NCI-H128 (cell line): ENCODE measurements around the gene BRINP2.

Experiments used
- DNase-seq: peaks from one replicate; lab custom pipeline; 2025; ENCODE audit not compliant: unreplicated experiment; lab: John Stamatoyannopoulos, UW

Gene BRINP2, protein sequence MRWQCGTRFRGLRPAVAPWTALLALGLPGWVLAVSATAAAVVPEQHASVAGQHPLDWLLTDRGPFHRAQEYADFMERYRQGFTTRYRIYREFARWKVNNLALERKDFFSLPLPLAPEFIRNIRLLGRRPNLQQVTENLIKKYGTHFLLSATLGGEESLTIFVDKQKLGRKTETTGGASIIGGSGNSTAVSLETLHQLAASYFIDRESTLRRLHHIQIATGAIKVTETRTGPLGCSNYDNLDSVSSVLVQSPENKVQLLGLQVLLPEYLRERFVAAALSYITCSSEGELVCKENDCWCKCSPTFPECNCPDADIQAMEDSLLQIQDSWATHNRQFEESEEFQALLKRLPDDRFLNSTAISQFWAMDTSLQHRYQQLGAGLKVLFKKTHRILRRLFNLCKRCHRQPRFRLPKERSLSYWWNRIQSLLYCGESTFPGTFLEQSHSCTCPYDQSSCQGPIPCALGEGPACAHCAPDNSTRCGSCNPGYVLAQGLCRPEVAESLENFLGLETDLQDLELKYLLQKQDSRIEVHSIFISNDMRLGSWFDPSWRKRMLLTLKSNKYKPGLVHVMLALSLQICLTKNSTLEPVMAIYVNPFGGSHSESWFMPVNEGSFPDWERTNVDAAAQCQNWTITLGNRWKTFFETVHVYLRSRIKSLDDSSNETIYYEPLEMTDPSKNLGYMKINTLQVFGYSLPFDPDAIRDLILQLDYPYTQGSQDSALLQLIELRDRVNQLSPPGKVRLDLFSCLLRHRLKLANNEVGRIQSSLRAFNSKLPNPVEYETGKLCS

DNA sequence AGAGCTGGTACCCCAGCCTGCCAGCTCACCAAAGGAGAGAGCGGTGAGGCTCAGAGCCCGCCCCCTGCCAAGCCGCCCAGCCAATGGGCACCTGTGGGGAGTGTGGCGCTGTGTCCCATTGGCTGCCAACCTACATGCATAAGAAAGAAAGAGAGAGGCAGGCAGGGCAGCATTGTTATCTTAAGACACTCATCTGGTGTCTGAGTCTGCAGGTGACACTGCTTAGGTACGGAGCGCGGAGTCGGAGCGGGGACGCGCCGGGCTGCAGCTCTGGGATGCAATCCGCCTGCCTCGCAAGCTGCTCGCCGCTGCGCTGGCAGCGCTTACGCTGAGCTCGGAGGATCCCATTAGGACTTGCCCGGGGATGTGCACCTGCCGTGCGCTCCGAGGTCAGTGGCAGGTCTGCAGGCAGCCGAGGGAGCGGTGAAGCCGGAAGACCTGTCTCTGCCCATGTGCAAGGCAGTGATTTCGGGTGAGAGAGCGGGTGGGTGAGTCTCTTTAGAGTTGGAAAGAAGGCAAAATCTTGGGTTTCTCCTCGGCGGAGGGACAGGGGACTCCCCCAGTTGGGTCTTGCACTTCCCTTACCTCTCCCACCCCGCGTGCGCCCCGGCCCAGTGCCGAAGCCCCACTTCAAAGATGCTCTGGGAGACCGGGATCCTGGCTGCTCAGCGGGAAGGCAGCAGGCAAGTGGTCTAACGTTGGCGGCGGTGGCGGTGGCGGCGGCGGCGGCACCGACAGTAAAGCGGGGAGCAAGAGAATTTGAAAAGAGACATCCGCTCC lies at the start of gene BRINP2:
Gene BRINP2 (plus strand): TSS at position 203 of the 780 bp plus-strand sequence. CDS start 58,919 bp downstream, outside the sequence.
- peak; percentile 66 for DNase-seq

DNA sequence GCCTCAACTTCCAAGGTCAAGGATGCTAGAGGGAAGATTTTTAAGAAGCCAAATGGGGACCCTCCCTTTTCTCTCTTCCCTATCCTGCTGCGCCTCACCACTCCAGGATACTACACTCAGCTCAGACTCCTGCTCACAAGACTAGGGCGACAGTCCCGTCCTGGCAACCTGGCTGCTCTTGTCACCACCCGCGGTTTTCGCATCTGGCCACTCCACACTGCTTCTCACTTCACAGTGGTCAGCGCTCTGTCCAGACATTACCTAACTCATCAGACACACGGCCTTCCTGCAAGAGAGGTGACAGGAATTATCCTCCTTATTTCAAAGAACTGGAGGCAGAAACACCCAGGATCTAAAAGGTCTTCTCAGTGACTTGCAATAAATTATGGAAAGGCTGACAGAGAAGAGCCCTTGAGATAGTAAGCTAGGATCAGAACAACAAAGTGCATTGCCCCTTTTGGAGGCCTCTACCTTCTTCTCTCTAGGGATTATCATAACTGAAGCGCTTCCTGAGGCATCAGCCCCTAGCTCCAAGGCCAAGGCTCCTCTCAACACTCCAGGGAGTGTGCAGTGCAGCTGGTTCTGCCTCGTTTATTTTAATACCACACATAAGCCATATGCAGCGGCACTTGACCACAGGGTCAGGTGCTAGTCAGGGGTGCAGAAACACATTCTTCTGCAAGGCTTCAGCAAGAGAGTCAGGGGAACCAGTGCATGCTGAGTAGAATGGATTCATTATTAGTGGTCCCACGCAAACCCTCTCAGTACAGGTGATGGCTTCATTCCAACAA lies 48.1 kb upstream of the BRINP2 start:
- DNase-seq = no peak

- no peak for DNase-seq
Observed at GRCh38 chr1:177124577-177125278, 46.0 kb upstream of the BRINP2 start.

DNA sequence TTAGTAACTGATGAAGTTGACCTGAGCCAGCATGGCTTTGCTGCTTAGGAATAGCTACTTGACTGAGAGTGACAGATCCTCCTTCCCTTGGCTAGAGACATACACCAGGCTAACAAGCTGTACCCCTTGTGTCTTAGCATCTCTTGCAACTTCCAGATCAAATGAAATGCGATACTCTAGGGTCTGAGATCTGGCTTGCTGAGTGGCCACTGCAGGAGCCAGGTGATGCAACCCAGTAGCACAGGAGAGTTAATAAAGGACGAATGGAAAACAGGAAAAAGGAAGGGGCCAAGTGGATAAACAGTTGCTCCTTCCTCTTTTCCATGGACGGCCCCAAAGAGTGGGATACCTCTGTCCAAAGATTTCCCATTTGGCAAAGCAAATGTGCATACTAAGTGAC lies 44.5 kb upstream of the BRINP2 start:
- no peak for DNase-seq

DNA sequence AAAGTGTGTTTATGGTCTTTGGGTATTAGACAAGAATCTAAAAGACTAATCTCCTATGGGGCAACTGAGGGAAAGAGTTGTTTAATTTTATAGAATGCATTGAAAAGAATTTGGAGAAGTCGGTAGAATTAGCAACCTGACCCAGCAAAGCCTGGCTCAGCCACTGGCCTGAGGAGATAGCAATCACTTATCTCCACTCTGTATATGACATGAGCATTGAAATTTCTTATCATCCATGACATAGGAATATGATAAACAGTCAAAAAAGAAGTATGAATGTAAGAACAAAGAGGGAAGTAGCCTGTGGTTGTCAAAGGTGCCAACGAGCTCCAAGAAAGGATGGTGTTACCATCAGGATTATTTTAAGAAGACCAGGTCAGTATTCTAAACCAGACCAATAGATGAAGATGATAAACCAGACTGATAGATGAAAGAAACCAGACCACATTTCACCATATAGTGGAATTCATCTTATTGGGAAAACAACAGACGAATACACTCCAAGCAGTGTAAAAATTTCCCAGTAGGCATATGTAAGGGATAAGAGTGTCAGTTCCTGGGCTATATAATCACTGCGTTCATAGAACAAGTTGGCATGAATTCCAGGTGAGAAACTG lies 42.0 kb upstream of the BRINP2 start:
- no peak for DNase-seq

DNA sequence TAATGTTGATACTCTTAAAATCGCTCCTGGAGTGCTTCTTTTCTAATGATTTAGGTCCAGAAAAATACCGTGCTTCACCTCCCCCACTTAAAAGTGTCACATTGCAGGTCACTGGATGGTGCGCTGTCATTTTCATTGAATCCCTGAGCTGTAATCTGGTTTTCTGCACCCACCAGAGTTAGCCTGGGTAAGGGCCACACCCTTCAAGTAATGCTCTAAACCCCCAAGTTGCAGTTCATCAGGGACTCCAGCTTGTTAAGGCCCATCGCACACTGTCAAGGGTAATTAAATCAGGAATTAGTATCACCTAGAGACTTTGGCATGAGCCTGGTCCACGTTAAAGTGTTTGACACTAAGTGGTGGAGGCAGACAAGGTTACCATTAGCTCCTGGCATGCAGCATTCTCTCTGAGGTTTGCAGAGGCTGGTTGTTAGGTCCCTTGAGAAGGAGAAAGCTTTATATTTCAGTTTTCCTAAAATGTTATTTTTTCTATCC lies 40.3 kb upstream of the BRINP2 start:
- DNase-seq = no peak

GRCh38 chr1:177131723-177132122 lies 39.0 kb upstream of the BRINP2 start:
- DNase-seq = no peak

- no peak for DNase-seq
Observed at GRCh38 chr1:177132141-177132540, 38.6 kb upstream of the BRINP2 start.

GRCh38 chr1:177133977-177134538 lies 36.7 kb upstream of the BRINP2 start:
- no peak for DNase-seq

GRCh38 chr1:177135250-177135649 lies 35.5 kb upstream of the BRINP2 start:
- no peak for DNase-seq

DNA sequence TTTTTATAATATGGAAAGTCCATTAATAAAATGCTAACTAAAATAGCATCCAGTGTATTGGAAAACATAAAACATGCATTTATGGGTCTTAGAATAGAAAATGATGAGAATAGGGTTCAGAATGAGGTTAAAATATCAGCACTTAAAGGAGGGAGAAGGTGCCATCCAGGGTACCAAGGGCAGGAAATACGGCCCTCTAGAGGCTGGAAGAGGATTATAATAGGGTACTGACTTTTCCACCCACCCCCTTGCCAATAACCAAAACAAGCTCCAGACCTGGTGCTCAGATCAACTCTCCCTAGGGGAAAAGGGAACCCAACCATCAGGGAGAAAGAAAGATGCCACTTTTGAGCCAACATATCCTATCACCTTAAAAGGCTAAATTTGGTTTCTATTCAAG lies 32.9 kb upstream of the BRINP2 start:
- no peak for DNase-seq

- no peak for DNase-seq
Observed at GRCh38 chr1:177138347-177138746, 32.4 kb upstream of the BRINP2 start.

- DNase-seq = no peak
Observed at GRCh38 chr1:177142010-177142409, 28.7 kb upstream of the BRINP2 start.

GRCh38 chr1:177142791-177143271 lies 27.9 kb upstream of the BRINP2 start:
- DNase-seq = no peak

- no peak for DNase-seq
Observed at GRCh38 chr1:177145106-177146070, 25.4 kb upstream of the BRINP2 start.

DNA sequence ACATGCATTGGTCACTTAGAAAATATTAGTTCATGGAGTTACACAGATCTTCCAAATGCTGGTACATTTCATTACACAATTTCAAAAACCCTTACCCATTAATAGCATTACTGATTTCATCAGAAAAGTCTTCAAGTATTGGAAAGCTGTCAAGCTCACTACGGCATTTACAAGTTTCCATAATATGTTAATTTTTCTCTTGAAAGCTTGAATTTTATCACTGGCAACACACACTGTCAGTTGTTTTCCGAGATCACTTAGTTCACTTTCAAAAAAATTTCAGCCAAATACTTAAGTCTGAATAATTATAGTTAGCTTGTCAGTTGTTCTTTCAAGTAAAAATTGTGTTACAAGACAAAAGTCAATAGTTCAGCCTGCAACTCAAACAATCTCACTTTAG lies 24.3 kb upstream of the BRINP2 start:
- no peak for DNase-seq

DNA sequence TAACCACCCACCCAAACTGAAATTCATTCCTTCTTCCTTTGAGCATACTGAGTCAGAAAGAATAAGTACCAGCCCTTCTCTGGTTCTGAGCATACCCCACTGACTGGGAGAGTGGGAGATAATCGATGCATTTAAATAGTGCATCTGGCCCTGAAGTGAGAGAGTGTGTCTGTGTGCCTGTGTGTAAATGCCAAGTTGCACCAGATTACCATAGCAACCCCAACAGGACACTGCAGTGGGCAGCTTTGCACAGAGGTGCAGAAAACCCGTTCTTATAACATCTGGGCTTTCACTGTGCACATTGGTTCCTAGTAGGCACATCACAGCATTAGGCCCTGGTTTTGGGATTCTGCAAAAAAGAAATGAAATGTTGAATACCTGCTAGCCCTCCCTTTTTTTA lies 8.5 kb upstream of the BRINP2 start:
- no peak for DNase-seq

- peak; percentile 16 for DNase-seq
Observed at GRCh38 chr1:177163844-177164379, 6.8 kb upstream of the BRINP2 start.
